Thyroid gland (tissue), 4 donors: ENCODE results near the gene BANK1.

ENCODE experiments used
- CTCF ChIP-seq, 6 experiments: fragments of 200-600 bp in 3 of 6; fragments of 450-650 bp in 3 of 6; sonication (generic) in 3 of 6; IDR thresholded peaks; one replicate each; pipeline ENCODE4 v1.5.1; 2016 to 2019; ENCODE audit warnings: antibody characterized with exemption in 6 of 6, mild to moderate bottlenecking in 2 of 6, inconsistent platforms in 1 of 6, moderate library complexity in 1 of 6
- POLR2A ChIP-seq, 2 donors: fragments of 450-650 bp; IDR thresholded peaks; one replicate each; pipeline ENCODE4 v1.6.1; 2017; ENCODE audit warnings: antibody characterized with exemption in 2 of 2, mild to moderate bottlenecking in 2 of 2, moderate library complexity in 1 of 2

GRCh38 chr4:101806914-101807313, 16.4 kb downstream of the BANK1 start:
- TF ChIP-seq CTCF (IDR thresholded peaks at IDR 0.05): peak in 5 of 6 experiments; percentile 28 to 72 (median 40)
- peak in 1 of 2 donors; percentile 56 for TF ChIP-seq POLR2A (IDR thresholded peaks at IDR 0.05)
